Adipose tissue (tissue), 3 donors: ENCODE results near the gene MAGEA6. TPM values are rescaled to one million over a fixed set of nuclear protein-coding genes. Genes with fewer than 3 reads are reported as not detected.
"Not testable (repeated sequence)": the region's sequence is repeated elsewhere in the genome, so short reads cannot be mapped to it uniquely, and the experiment has no call there.

Source experiments
- H3K27ac ChIP-seq: one replicate; pipeline ENCODE4 v1.5.1; 2013; ENCODE audit warnings: low read depth, low read length
- WGBS, 3 donors: extraction: QIAGEN DNeasy Blood & Tissue Kit; methylation state at CpG; one replicate each; pipeline ENCODE4 v1.1.7; 2013; 5-methylcytosine and 5-hydroxymethylcytosine counted together
- polyA plus RNA-seq, 3 donors: library from polyadenylated mRNA; stranded (reverse); fragments of 200-250 nt; gene quantifications; one replicate each; pipeline ENCODE4 v1.2.3, GENCODE V29; 2013
- donor health status: healthy with polysubstance abuse.
- donor health status: Bipolar disorder and iron deficiency.
- donor health status: healthy.

Gene MAGEA6
- polyA plus RNA-seq, 3 donors: not detected

- WGBS, 3 donors: 81 to 93% (median 90%) methylated on average over 6 to 12 of the region's 12 CpGs
- H3K27ac ChIP-seq: no peak overlapping the region
Observed at GRCh38 chrX:152735860-152736511, 33.5 kb downstream of the MAGEA6 start.

GRCh38 chrX:152735101-152735500, 34.4 kb downstream of the MAGEA6 start:
- 62 to 85% (median 65%) methylated on average over 2 of the region's 2 CpGs for WGBS, 3 donors
- no peak overlapping the region for H3K27ac ChIP-seq

GRCh38 chrX:152734143-152734858, 35.2 kb downstream of the MAGEA6 start:
- 86 to 96% (median 93%) methylated on average over 10 to 22 of the region's 22 CpGs for WGBS, 3 donors
- H3K27ac ChIP-seq: not testable (repeated sequence)

GRCh38 chrX:152733261-152733975, 36.1 kb downstream of the MAGEA6 start, which contains the start of the genes CSAG1 and MAGEA12:
Gene CSAG1 (minus strand): TSS chrX:152733721. CDS start chrX:152732460, 1,261 bp downstream.
Gene MAGEA12 (plus strand): TSS chrX:152733757. CDS start chrX:152736162, 2,405 bp downstream.
- WGBS, 3 donors: 87 to 96% (median 95%) methylated on average over 17 to 18 of the region's 21 CpGs
- H3K27ac ChIP-seq: no peak within 1 kb of the TSS

- H3K27ac ChIP-seq: no peak overlapping the region
- 67 to 77% (median 77%) methylated on average over 4 to 7 of the region's 7 CpGs for WGBS, 3 donors
Observed at GRCh38 chrX:152725409-152725808, 44.1 kb downstream of the MAGEA6 start.

Other genes starting within 250 kb of the MAGEA6 start
- gene GABRQ, start 131.8 kb downstream of the MAGEA6 start, polyA plus RNA-seq: under 1 TPM in 1 of 3 donors, not detected in 2; 0.01 TPM
- not detected for gene MAGEA3, start 70.9 kb downstream of the MAGEA6 start, polyA plus RNA-seq
- gene CSAG2, start 60.4 kb downstream of the MAGEA6 start, polyA plus RNA-seq: not detected
- gene MAGEA2B, start 55.1 kb downstream of the MAGEA6 start, polyA plus RNA-seq: not detected
- gene CSAG1, start 36.0 kb downstream of the MAGEA6 start, polyA plus RNA-seq: not detected
- not detected for gene MAGEA12, start 35.9 kb downstream of the MAGEA6 start, polyA plus RNA-seq
- gene MAGEA2, start 15.8 kb downstream of the MAGEA6 start, polyA plus RNA-seq: not detected
- gene CSAG3, start 10.5 kb downstream of the MAGEA6 start, polyA plus RNA-seq: not detected
- 10 to 100 TPM; 14.3 to 48.5 (median 24.3) TPM for gene CETN2, start 61.1 kb upstream of the MAGEA6 start, polyA plus RNA-seq
- 10 to 100 TPM; 13.4 to 44.1 (median 15.8) TPM for gene NSDHL, start 61.4 kb upstream of the MAGEA6 start, polyA plus RNA-seq
- 1 to 10 TPM; 2.3 to 3.9 (median 3.6) TPM for gene ZNF185, start 128.4 kb upstream of the MAGEA6 start, polyA plus RNA-seq
- under 1 TPM in 1 of 3 donors, not detected in 2; 0.03 TPM for gene PNMA5, start 224.4 kb upstream of the MAGEA6 start, polyA plus RNA-seq